Measurements from ENCODE around the gene PTPRD. TPM values are rescaled to one million over a fixed set of nuclear protein-coding genes. Genes with fewer than 3 reads are reported as not detected.

Gene PTPRD
- total RNA-seq, 3 donors from 2014 or later (not counting 1 experiment from before 2014, with no cell fraction given), result 0.05 to 0.68 TPM; not detected in 1

DNA sequence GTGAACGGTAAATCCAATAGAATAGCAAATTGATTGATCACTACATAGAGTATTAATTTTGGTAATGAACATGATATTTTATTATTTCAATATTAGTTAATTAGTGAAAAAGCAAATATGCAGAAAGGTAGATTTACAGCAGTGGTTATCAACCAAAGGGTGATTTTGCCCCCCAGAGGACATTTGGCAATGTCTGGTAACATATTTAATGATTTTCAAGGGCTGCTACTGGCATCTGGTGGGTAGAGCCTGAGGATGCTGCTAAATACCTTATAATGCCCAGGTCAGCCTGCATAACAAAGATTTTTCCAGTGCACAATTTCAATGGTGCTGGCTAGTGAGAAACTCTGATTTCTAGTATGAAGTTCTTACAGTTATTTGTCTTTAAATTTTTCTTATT lies 1313.7 kb downstream of the PTPRD start:
- no peak for ATAC-seq
- H3K27ac ChIP-seq (ENCODE audit: low read length), result no peak overlapping the region
- no peaks in the 10 kb centered on the region for H3K27me3 ChIP-seq (ENCODE audit: control insufficient read depth, insufficient read depth, low read length)
- Mint-ChIP-seq H3K4me1 (no peaks in the 10 kb centered on the region), H3K36me3 (no peaks in the 10 kb centered on the region), H3K4me3 (no peak overlapping the region), H3K27ac (no peak overlapping the region), H3K9me3 (peaks cover 6 to 10% of the 10 kb centered on the region in 2 donors), H3K27me3 (ENCODE audit: low read depth in 2 of 2) (no peaks in the 10 kb centered on the region)
- H3K9me3 ChIP-seq (ENCODE audit: control insufficient read depth, insufficient read depth, low read length), result no peaks in the 10 kb centered on the region
- H3K4me3 ChIP-seq (ENCODE audit: low read length), result no peak overlapping the region
- H3K4me1 ChIP-seq (ENCODE audit: control insufficient read depth, insufficient read depth, low read length), result no peaks in the 10 kb centered on the region
- no peak for DNase-seq
- no peak for TF ChIP-seq CTCF (IDR thresholded peaks at IDR 0.05)
- H3K36me3 ChIP-seq (ENCODE audit: control insufficient read depth, insufficient read depth, low read length), result no peaks in the 10 kb centered on the region
- WGBS (ENCODE audit: insufficient coverage), result no CpG with 5 or more reads among the region's 1 CpG
- intact Hi-C loops (cut with micrococcal nuclease), result no loop called here

DNA sequence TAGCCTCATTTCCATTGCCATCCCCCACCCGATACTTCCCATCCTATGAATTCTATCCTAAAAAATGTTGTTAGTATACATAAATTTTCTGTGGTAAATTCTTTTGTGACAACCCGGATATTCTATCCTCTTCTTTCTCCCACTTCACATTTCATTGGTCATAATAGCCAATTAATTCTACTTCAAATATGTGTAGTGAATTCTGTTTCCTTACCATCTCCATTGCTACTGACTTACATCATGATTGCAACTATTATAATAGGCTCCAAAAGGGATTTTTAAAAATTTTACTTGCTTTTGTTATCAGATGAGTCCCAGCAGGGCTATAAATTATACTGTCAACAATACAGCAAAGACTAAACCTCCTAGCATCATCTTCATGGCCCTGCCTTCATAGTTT lies 1326.8 kb downstream of the PTPRD start:
- Mint-ChIP-seq H3K4me3 (no peak overlapping the region), H3K27ac (no peak overlapping the region), H3K36me3 (no peaks in the 10 kb centered on the region), H3K9me3 (peaks cover 15 to 19% of the 10 kb centered on the region in 2 donors), H3K4me1 (no peaks in the 10 kb centered on the region), H3K27me3 (ENCODE audit: low read depth in 2 of 2) (no peaks in the 10 kb centered on the region)
- no peaks in the 10 kb centered on the region for H3K9me3 ChIP-seq (ENCODE audit: control insufficient read depth, insufficient read depth, low read length)
- ATAC-seq, result no peak
- no peak overlapping the region for H3K27ac ChIP-seq (ENCODE audit: low read length)
- DNase-seq, result no peak
- 100% methylated on average over 1 of the region's 2 CpGs for WGBS (ENCODE audit: insufficient coverage)
- no peak overlapping the region for H3K4me3 ChIP-seq (ENCODE audit: low read length)
- TF ChIP-seq CTCF (IDR thresholded peaks at IDR 0.05), result no peak
- intact Hi-C loops (cut with micrococcal nuclease), result no loop called here
- no peaks in the 10 kb centered on the region for H3K4me1 ChIP-seq (ENCODE audit: control insufficient read depth, insufficient read depth, low read length)
- H3K27me3 ChIP-seq (ENCODE audit: control insufficient read depth, insufficient read depth, low read length), result no peaks in the 10 kb centered on the region
- no peaks in the 10 kb centered on the region for H3K36me3 ChIP-seq (ENCODE audit: control insufficient read depth, insufficient read depth, low read length)

- Mint-ChIP-seq H3K9me3 (peaks cover 10 to 11% of the 10 kb centered on the region in 2 donors), H3K4me3 (no peak overlapping the region), H3K4me1 (no peaks in the 10 kb centered on the region), H3K36me3 (no peaks in the 10 kb centered on the region), H3K27me3 (ENCODE audit: low read depth in 2 of 2) (no peaks in the 10 kb centered on the region), H3K27ac (no peak overlapping the region)
- TF ChIP-seq CTCF (IDR thresholded peaks at IDR 0.05), result no peak
- H3K27me3 ChIP-seq (ENCODE audit: control insufficient read depth, insufficient read depth, low read length), result no peaks in the 10 kb centered on the region
- WGBS (ENCODE audit: insufficient coverage), result 74% methylated on average over 2 of the region's 2 CpGs
- intact Hi-C loops (cut with micrococcal nuclease), result no loop called here
- H3K36me3 ChIP-seq (ENCODE audit: control insufficient read depth, insufficient read depth, low read length), result no peaks in the 10 kb centered on the region
- H3K4me3 ChIP-seq (ENCODE audit: low read length), result no peak overlapping the region
- no peaks in the 10 kb centered on the region for H3K9me3 ChIP-seq (ENCODE audit: control insufficient read depth, insufficient read depth, low read length)
- ATAC-seq (no peak), DNase-seq (no peak)
- H3K27ac ChIP-seq (ENCODE audit: low read length), result no peak overlapping the region
- no peaks in the 10 kb centered on the region for H3K4me1 ChIP-seq (ENCODE audit: control insufficient read depth, insufficient read depth, low read length)
These were observed 1328.6 kb downstream of the PTPRD start for GRCh38 chr9:9284201-9284600.
